ENCODE measurements around the gene TSHZ2.

Gene TSHZ2

GRCh38 chr20:53274365-53274764 lies 302.2 kb downstream of the TSHZ2 start:
- 96% methylated on average over 5 of the region's 5 CpGs for WGBS
- no peak overlapping the region for H4K8ac ChIP-seq (ENCODE audit: low read length)

DNA sequence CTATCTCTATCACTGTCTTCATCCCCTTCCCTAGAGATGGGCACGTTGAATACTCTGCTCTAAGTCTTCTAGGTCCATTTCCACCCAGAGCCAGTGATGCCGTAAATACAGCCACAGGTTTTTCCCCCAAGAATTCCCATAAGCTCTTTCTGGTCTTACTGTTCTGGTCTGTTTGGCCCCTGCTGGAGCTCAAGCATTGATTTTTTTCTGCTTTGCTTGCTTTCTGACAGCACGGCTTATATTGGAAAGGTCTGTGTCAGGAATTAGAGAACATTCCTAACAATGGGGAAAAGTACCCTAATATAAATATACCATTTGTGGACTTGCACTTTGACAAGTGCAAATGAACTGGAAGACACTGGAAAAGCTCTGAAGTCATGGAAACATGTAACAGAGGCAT lies 302.6 kb downstream of the TSHZ2 start:
- no peak for DNase-seq
- no peak overlapping the region for H2BK15ac ChIP-seq (ENCODE audit: low read depth, poor library complexity, severe bottlenecking)
- H3K27ac ChIP-seq (ENCODE audit: low read length, poor library complexity, severe bottlenecking), result no peak overlapping the region
- H3K18ac ChIP-seq (ENCODE audit: low read depth in 1 of 2, low read length in 2 of 2), result no peak overlapping the region
- no peak overlapping the region for H3K4me3 ChIP-seq (ENCODE audit: insufficient read depth in 1 of 2, low read depth in 1 of 2, low read length in 2 of 2)
- WGBS, result 82% methylated on average over 2 of the region's 3 CpGs
- no peak overlapping the region for H4K91ac ChIP-seq (ENCODE audit: low read length)
- no peak overlapping the region for H4K8ac ChIP-seq (ENCODE audit: low read length)
- peaks cover 0 to 6% of the 10 kb centered on the region in 2 experiments for H3K36me3 ChIP-seq (ENCODE audit: control insufficient read depth in 1 of 2, insufficient read depth in 2 of 2, low read depth in 1 of 2, low read length in 2 of 2)
- H2BK12ac ChIP-seq (ENCODE audit: low read length in 2 of 2), result no peak overlapping the region
- H3K14ac ChIP-seq (ENCODE audit: low read length in 2 of 2), result no peak overlapping the region
- H3K4ac ChIP-seq (ENCODE audit: low read depth in 1 of 2, low read length in 2 of 2), result no peak overlapping the region
- no peak overlapping the region for H3K23ac ChIP-seq (ENCODE audit: low read length in 2 of 2)
- H2BK5ac ChIP-seq (ENCODE audit: low read depth, low read length, poor library complexity, severe bottlenecking), result no peak overlapping the region
- H3K79me1 ChIP-seq (replicated peaks; ENCODE audit: low read length, poor library complexity, severe bottlenecking), result no peaks in the 10 kb centered on the region
- H2BK120ac ChIP-seq (ENCODE audit: low read depth, low read length), result no peak overlapping the region
- H3K9ac ChIP-seq (ENCODE audit: low read length), result no peak overlapping the region
- no peak overlapping the region for H3K4me2 ChIP-seq (ENCODE audit: low read length, poor library complexity, severe bottlenecking)
- H3K9me3 ChIP-seq (ENCODE audit: control insufficient read depth, low read length), result no peaks in the 10 kb centered on the region
- no peak overlapping the region for H2AK5ac ChIP-seq (ENCODE audit: low read length, severe bottlenecking)
- H3K27me3 ChIP-seq (ENCODE audit: control insufficient read depth in 1 of 2, insufficient read depth in 1 of 2, low read length in 2 of 2), result no peaks in the 10 kb centered on the region
- H3K4me1 ChIP-seq (ENCODE audit: control insufficient read depth, insufficient read depth, low read depth, low read length), result no peaks in the 10 kb centered on the region
- H2AFZ ChIP-seq (ENCODE audit: low read depth, low read length), result no peak overlapping the region

More at GRCh38 chr20:53274365-53274764, 302.2 kb downstream of the TSHZ2 start:
- H3K36me3 ChIP-seq (ENCODE audit: control insufficient read depth in 1 of 2, insufficient read depth in 2 of 2, low read depth in 1 of 2, low read length in 2 of 2), result peaks cover 0 to 6% of the 10 kb centered on the region in 2 experiments
- H2AK5ac ChIP-seq (ENCODE audit: low read length, severe bottlenecking), result no peak overlapping the region
- no peaks in the 10 kb centered on the region for H3K79me1 ChIP-seq (replicated peaks; ENCODE audit: low read length, poor library complexity, severe bottlenecking)
- no peak overlapping the region for H3K4me2 ChIP-seq (ENCODE audit: low read length, poor library complexity, severe bottlenecking)
- H2BK15ac ChIP-seq (ENCODE audit: low read depth, poor library complexity, severe bottlenecking), result no peak overlapping the region
- H2BK5ac ChIP-seq (ENCODE audit: low read depth, low read length, poor library complexity, severe bottlenecking), result no peak overlapping the region
- no peak overlapping the region for H3K14ac ChIP-seq (ENCODE audit: low read length in 2 of 2)
- H3K23ac ChIP-seq (ENCODE audit: low read length in 2 of 2), result no peak overlapping the region
- no peak overlapping the region for H3K9ac ChIP-seq (ENCODE audit: low read length)
- H2BK120ac ChIP-seq (ENCODE audit: low read depth, low read length), result no peak overlapping the region
- no peak overlapping the region for H3K27ac ChIP-seq (ENCODE audit: low read length, poor library complexity, severe bottlenecking)
- DNase-seq, result no peak
- H3K4ac ChIP-seq (ENCODE audit: low read depth in 1 of 2, low read length in 2 of 2), result no peak overlapping the region
- H3K4me1 ChIP-seq (ENCODE audit: control insufficient read depth, insufficient read depth, low read depth, low read length), result no peaks in the 10 kb centered on the region
- no peaks in the 10 kb centered on the region for H3K27me3 ChIP-seq (ENCODE audit: control insufficient read depth in 1 of 2, insufficient read depth in 1 of 2, low read length in 2 of 2)
- H2BK12ac ChIP-seq (ENCODE audit: low read length in 2 of 2), result no peak overlapping the region
- H3K9me3 ChIP-seq (ENCODE audit: control insufficient read depth, low read length), result no peaks in the 10 kb centered on the region
- H2AFZ ChIP-seq (ENCODE audit: low read depth, low read length), result no peak overlapping the region
- H4K91ac ChIP-seq (ENCODE audit: low read length), result no peak overlapping the region
- no peak overlapping the region for H3K4me3 ChIP-seq (ENCODE audit: insufficient read depth in 1 of 2, low read depth in 1 of 2, low read length in 2 of 2)
- H3K18ac ChIP-seq (ENCODE audit: low read depth in 1 of 2, low read length in 2 of 2), result no peak overlapping the region

GRCh38 chr20:53276143-53276542 lies 304.0 kb downstream of the TSHZ2 start:
- Histone ChIP-seq H3K4ac (ENCODE audit: low read depth in 1 of 2, low read length in 2 of 2) (no peak overlapping the region), H4K91ac (ENCODE audit: low read length) (no peak overlapping the region), H3K27ac (ENCODE audit: low read length, poor library complexity, severe bottlenecking) (no peak overlapping the region), H3K36me3 (ENCODE audit: control insufficient read depth in 1 of 2, insufficient read depth in 2 of 2, low read depth in 1 of 2, low read length in 2 of 2) (peaks cover 0 to 2% of the 10 kb centered on the region in 2 experiments), H3K4me1 (ENCODE audit: control insufficient read depth, insufficient read depth, low read depth, low read length) (no peaks in the 10 kb centered on the region), H3K27me3 (ENCODE audit: control insufficient read depth in 1 of 2, insufficient read depth in 1 of 2, low read length in 2 of 2) (no peaks in the 10 kb centered on the region), H4K8ac (ENCODE audit: low read length) (no peak overlapping the region), H2AK5ac (ENCODE audit: low read length, severe bottlenecking) (no peak overlapping the region), H3K9me3 (ENCODE audit: control insufficient read depth, low read length) (no peaks in the 10 kb centered on the region), H3K14ac (ENCODE audit: low read length in 2 of 2) (no peak overlapping the region), H3K9ac (ENCODE audit: low read length) (no peak overlapping the region), H2BK12ac (ENCODE audit: low read length in 2 of 2) (no peak overlapping the region), H3K79me1 (replicated peaks; ENCODE audit: low read length, poor library complexity, severe bottlenecking) (no peaks in the 10 kb centered on the region), H3K18ac (ENCODE audit: low read depth in 1 of 2, low read length in 2 of 2) (no peak overlapping the region), H3K4me3 (ENCODE audit: insufficient read depth in 1 of 2, low read depth in 1 of 2, low read length in 2 of 2) (no peak overlapping the region), H2AFZ (ENCODE audit: low read depth, low read length) (no peak overlapping the region), H3K23ac (ENCODE audit: low read length in 2 of 2) (no peak overlapping the region), H2BK120ac (ENCODE audit: low read depth, low read length) (no peak overlapping the region), H2BK15ac (ENCODE audit: low read depth, poor library complexity, severe bottlenecking) (no peak overlapping the region), H3K4me2 (ENCODE audit: low read length, poor library complexity, severe bottlenecking) (no peak overlapping the region), H2BK5ac (ENCODE audit: low read depth, low read length, poor library complexity, severe bottlenecking) (no peak overlapping the region)
- DNase-seq, result no peak
- 97% methylated on average over 2 of the region's 3 CpGs for WGBS

GRCh38 chr20:53278555-53278954 lies 306.4 kb downstream of the TSHZ2 start:
- Histone ChIP-seq H3K14ac (ENCODE audit: low read length in 2 of 2) (no peak overlapping the region), H4K8ac (ENCODE audit: low read length) (no peak overlapping the region), H2AFZ (ENCODE audit: low read depth, low read length) (no peak overlapping the region), H3K9ac (ENCODE audit: low read length) (no peak overlapping the region), H3K79me1 (replicated peaks; ENCODE audit: low read length, poor library complexity, severe bottlenecking) (no peaks in the 10 kb centered on the region), H3K4me2 (ENCODE audit: low read length, poor library complexity, severe bottlenecking) (no peak overlapping the region), H2BK5ac (ENCODE audit: low read depth, low read length, poor library complexity, severe bottlenecking) (no peak overlapping the region), H2AK5ac (ENCODE audit: low read length, severe bottlenecking) (no peak overlapping the region), H2BK120ac (ENCODE audit: low read depth, low read length) (no peak overlapping the region), H3K36me3 (ENCODE audit: control insufficient read depth in 1 of 2, insufficient read depth in 2 of 2, low read depth in 1 of 2, low read length in 2 of 2) (peaks cover 0 to 2% of the 10 kb centered on the region in 2 experiments), H3K4me3 (ENCODE audit: insufficient read depth in 1 of 2, low read depth in 1 of 2, low read length in 2 of 2) (no peak overlapping the region), H2BK12ac (ENCODE audit: low read length in 2 of 2) (no peak overlapping the region), H3K18ac (ENCODE audit: low read depth in 1 of 2, low read length in 2 of 2) (no peak overlapping the region), H3K4me1 (ENCODE audit: control insufficient read depth, insufficient read depth, low read depth, low read length) (no peaks in the 10 kb centered on the region), H3K27me3 (ENCODE audit: control insufficient read depth in 1 of 2, insufficient read depth in 1 of 2, low read length in 2 of 2) (no peaks in the 10 kb centered on the region), H3K4ac (ENCODE audit: low read depth in 1 of 2, low read length in 2 of 2) (no peak overlapping the region), H3K27ac (ENCODE audit: low read length, poor library complexity, severe bottlenecking) (no peak overlapping the region), H3K23ac (ENCODE audit: low read length in 2 of 2) (no peak overlapping the region), H4K91ac (ENCODE audit: low read length) (no peak overlapping the region), H3K9me3 (ENCODE audit: control insufficient read depth, low read length) (no peaks in the 10 kb centered on the region), H2BK15ac (ENCODE audit: low read depth, poor library complexity, severe bottlenecking) (no peak overlapping the region)
- DNase-seq, result no peak
- WGBS, result no CpG with 5 or more reads among the region's 1 CpG

All from mesenchymal stem cell (in vitro differentiated cells and primary cell).